Right atrium auricular region (tissue), 2 donors: ENCODE results near the gene IFNA17. TPM values are rescaled to one million over a fixed set of nuclear protein-coding genes. Genes with fewer than 3 reads are reported as not detected.

Source experiments
- DNase-seq: peaks from one replicate; pipeline ENCODE4 v3.0.0-alpha.2; 2019; ENCODE audit warnings: low spot score
- H3K27ac ChIP-seq, 2 donors: fragments of 200-600 bp; sonication (generic); 1 replicate in 1 of 2; 2 replicates in 1 of 2; pipeline ENCODE4 v1.5.1; 2016 to 2019
- H3K27me3 ChIP-seq, 2 donors: fragments of 200-600 bp; sonication (generic); one replicate each; pipeline versions ENCODE4 v1.5.1 to v1.6.0; 2017 to 2019
- H3K36me3 ChIP-seq: fragments of 200-600 bp; sonication (generic); one replicate; pipeline ENCODE4 v1.5.1; 2016
- H3K4me1 ChIP-seq, 2 donors: fragments of 200-600 bp; sonication (generic); one replicate each; pipeline versions ENCODE4 v1.5.1 to v1.6.0; 2017 to 2019
- H3K4me3 ChIP-seq, 2 donors: fragments of 200-600 bp; sonication (generic); 1 replicate in 1 of 2; 2 replicates in 1 of 2; pipeline ENCODE4 v1.5.1; 2017 to 2019; ENCODE audit warnings: mild to moderate bottlenecking in 1 of 2, moderate library complexity in 1 of 2
- H3K9me3 ChIP-seq, 2 donors: fragments of 200-600 bp; sonication (generic); one replicate each; pipeline ENCODE4 v1.5.1; 2019
- CTCF ChIP-seq, 2 donors: fragments of 200-600 bp; sonication (generic); IDR thresholded peaks; one replicate each; pipeline ENCODE4 v1.5.1; 2019; ENCODE audit warnings: antibody characterized with exemption in 2 of 2
- total RNA-seq, 2 donors: library from RNA; depleted of rRNA; stranded (reverse); fragments of >200 nt; gene quantifications; one replicate each; pipeline ENCODE4 v1.1.0, GENCODE V29; 2016

The IFNA17 gene
- total RNA-seq, 2 donors from 2014 or later, result not detected

- peaks cover 0 to 8% of the 10 kb centered on the region in 2 donors for H3K4me1 ChIP-seq
- DNase-seq, result no peak
- H3K36me3 ChIP-seq, result no peaks in the 10 kb centered on the region
- no peaks in the 10 kb centered on the region for H3K9me3 ChIP-seq
- H3K27me3 ChIP-seq, result no peaks in the 10 kb centered on the region
- TF ChIP-seq CTCF (IDR thresholded peaks at IDR 0.05), result no peak
- no peak overlapping the region for H3K27ac ChIP-seq
- no peak overlapping the region for H3K4me3 ChIP-seq
Measured at GRCh38 chr9:21255538-21256212, 27.7 kb upstream of the IFNA17 start.

DNA sequence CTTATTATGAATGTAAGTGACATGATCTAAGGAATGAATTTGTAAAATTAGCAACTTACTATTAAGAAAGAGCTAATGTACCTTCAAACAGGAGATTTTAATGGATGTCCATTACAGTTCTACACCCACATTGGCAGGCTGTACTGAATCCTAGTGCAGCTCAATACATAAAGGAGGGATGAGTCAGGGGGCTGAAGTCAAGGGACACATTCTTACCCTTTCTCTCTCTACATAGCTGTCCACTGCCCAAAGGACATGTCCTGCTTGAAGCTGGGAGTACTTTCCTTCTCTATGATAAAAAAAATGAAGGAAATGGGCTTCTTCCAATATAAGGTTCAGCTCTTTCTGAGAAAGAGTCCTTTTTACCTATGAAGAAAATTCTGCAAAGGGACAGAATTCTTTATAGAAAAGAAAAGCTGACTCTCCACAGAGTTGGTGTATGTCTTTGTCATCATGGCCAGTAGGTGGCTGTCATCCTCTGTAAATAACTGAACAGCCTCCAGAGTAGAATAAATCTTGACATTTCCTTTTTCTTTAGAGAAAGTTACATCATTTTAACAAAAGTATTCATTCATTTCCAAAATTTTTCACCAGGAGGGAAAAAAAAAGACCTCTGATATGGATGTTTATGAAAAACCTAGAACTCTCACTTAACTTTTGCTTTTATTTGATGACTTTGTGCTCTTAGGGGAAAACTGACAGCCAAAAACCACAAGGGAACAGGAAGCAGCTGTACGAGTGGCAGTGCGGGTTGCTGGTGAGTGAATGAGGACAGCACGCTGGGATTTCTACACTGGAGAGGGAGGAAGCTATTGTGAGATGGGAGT lies 24.9 kb upstream of the IFNA17 start:
- Histone ChIP-seq H3K9me3 (no peaks in the 10 kb centered on the region), H3K4me3 (no peak overlapping the region), H3K27ac (no peak overlapping the region), H3K27me3 (no peaks in the 10 kb centered on the region), H3K36me3 (no peaks in the 10 kb centered on the region), H3K4me1 (peaks cover 0 to 8% of the 10 kb centered on the region in 2 donors)
- no peak for DNase-seq
- TF ChIP-seq CTCF (IDR thresholded peaks at IDR 0.05), result peak in 1 of 2 donors; percentile 65

DNA sequence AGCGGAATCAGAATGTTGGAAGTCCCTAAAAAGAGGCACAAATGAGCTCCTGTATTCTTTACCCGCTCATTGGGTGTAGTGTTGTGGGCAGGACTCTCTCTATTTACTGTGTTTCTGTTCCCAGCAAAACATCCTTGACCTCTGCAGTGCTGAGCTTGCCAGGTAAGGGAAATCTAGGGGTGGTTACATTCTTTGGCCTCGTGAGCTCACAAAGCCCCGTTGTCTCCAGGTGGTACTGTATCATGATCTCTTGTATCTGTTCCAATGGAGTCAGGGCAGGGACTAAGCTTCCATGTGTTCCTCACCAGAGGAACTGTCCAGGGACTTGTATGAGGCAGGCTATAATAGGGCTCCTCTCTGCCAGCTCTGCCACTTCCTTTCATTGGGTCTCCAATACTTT lies 23.6 kb upstream of the IFNA17 start:
- Histone ChIP-seq H3K4me3 (no peak overlapping the region), H3K27ac (no peak overlapping the region), H3K4me1 (peaks cover 0 to 8% of the 10 kb centered on the region in 2 donors), H3K9me3 (no peaks in the 10 kb centered on the region), H3K27me3 (no peaks in the 10 kb centered on the region), H3K36me3 (no peaks in the 10 kb centered on the region)
- TF ChIP-seq CTCF (IDR thresholded peaks at IDR 0.05), result no peak
- DNase-seq, result no peak

DNA sequence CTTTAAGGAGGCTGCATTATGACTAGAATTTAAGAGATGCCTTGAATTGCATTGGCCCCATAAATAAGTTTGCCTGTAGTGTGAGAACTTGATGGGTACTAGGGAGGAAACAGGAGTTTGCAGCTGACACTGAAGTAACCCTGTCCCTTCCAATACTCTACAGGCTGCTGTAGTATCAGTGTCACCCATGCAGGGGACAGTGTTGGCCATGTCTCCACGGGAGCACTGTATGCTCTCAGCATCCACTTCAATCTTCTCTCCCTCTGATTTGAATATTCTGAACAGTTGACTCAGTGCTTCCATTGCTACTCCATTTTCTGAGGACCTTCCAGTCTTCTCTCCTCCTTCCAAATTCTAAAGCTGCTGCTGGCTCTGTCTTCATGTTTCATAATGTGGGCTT lies 23.2 kb upstream of the IFNA17 start:
- Histone ChIP-seq H3K27me3 (no peaks in the 10 kb centered on the region), H3K27ac (no peak overlapping the region), H3K36me3 (no peaks in the 10 kb centered on the region), H3K4me3 (no peak overlapping the region), H3K9me3 (no peaks in the 10 kb centered on the region), H3K4me1 (peaks cover 0 to 8% of the 10 kb centered on the region in 2 donors)
- no peak for TF ChIP-seq CTCF (IDR thresholded peaks at IDR 0.05)
- DNase-seq, result no peak

DNA sequence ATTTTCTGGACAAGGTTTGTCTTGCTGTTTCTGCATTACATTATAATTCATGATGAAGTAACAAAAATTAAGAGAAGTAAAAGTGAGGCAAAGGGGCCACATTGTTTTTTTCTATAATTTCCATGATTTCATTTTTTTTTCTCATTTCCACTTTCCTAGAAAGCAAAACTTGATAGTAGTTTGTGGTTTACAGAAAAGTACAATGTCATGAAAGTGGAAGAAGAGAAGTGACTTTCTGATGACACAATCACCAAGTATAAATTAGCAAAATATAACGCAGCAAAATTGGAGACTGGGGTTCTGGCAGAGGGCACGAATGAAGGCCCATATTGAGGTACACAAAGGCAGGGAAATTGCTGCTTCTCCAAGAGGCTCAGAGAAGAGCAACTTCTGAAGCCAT lies 16.8 kb upstream of the IFNA17 start:
- H3K27me3 ChIP-seq, result no peaks in the 10 kb centered on the region

More for the DNA sequence above, 16.8 kb upstream of the IFNA17 start:
- no peak overlapping the region for H3K27ac ChIP-seq
- no peaks in the 10 kb centered on the region for H3K9me3 ChIP-seq
- no peak for TF ChIP-seq CTCF (IDR thresholded peaks at IDR 0.05)
- no peak overlapping the region for H3K4me3 ChIP-seq
- DNase-seq, result no peak
- H3K4me1 ChIP-seq, result no peaks in the 10 kb centered on the region
- H3K36me3 ChIP-seq, result no peaks in the 10 kb centered on the region
